Nucleus accumbens (tissue), 56 donors: Measurements from ENCODE around the gene PSMB5.

Source experiments
- DNase-seq, 56 donors: peaks; one replicate each; lab custom pipeline; 2025; lab: John Stamatoyannopoulos, UW

The PSMB5 gene

GRCh38 chr14:22977684-22978486 lies 56.8 kb downstream of the PSMB5 start:
- peak in 2 of 56 donors; percentile 5 to 26 for DNase-seq

GRCh38 chr14:22977434-22977683 lies 57.3 kb downstream of the PSMB5 start:
- DNase-seq, result no peak

- no peak for DNase-seq
Measured at GRCh38 chr14:22976620-22977433, 57.9 kb downstream of the PSMB5 start.
